ENCODE results near the gene APOC1. TPM values are rescaled to one million over a fixed set of nuclear protein-coding genes. Genes with fewer than 3 reads are reported as not detected.
"Not testable (repeated sequence)": the region's sequence is repeated elsewhere in the genome, so short reads cannot be mapped to it uniquely, and the experiment has no call there.

APOC1 gene
- total RNA-seq, 1 donor from 2014 or later = 2.2 TPM

- Histone ChIP-seq H4K20me1 (ENCODE audit: insufficient read depth, low read length) (peaks cover 2% of the 10 kb centered on the region), H3K9ac (ENCODE audit: low read length) (no peak overlapping the region), H2AFZ (ENCODE audit: low read depth, low read length) (no peak overlapping the region), H3K9me3 (ENCODE audit: insufficient read depth, low read depth, low read length) (no peaks in the 10 kb centered on the region), H3K4me3 (ENCODE audit: insufficient read depth, low read depth, low read length) (no peak overlapping the region), H3K79me2 (ENCODE audit: insufficient read depth, low read length) (no peaks in the 10 kb centered on the region), H3K36me3 (ENCODE audit: insufficient read depth, low read length) (peaks cover 12% of the 10 kb centered on the region), H3K4me2 (ENCODE audit: low read length) (no peak overlapping the region), H3K4me1 (ENCODE audit: insufficient read depth, low read length) (peaks cover 5% of the 10 kb centered on the region), H3K27me3 (ENCODE audit: insufficient read depth, low read length) (no peaks in the 10 kb centered on the region), H3K27ac (ENCODE audit: low read depth, low read length) (no peak overlapping the region)
- peaks cover 15% of the 10 kb centered on the region for H3K4me1 Mint-ChIP-seq (ENCODE audit: low read depth, unreplicated experiment)
- TF ChIP-seq EZH2 (IDR thresholded peaks at IDR 0.05; ENCODE audit: insufficient read depth, low read length) (no peak), CTCF (IDR thresholded peaks at IDR 0.05; ENCODE audit: insufficient read depth, low read depth, low read length) (no peak)
- peak overlapping the region; percentile 60 for H3K27ac Mint-ChIP-seq (ENCODE audit: unreplicated experiment)
- FAIRE-seq = no peak
- no peak for DNase-seq (ENCODE audit: low read depth)
- H3K36me3 Mint-ChIP-seq (ENCODE audit: low read depth, unreplicated experiment) = peaks cover 35% of the 10 kb centered on the region
- H3K4me3 Mint-ChIP-seq (ENCODE audit: unreplicated experiment) = peak overlapping the region; percentile 30
- H3K9me3 Mint-ChIP-seq (ENCODE audit: unreplicated experiment) = peaks cover 3% of the 10 kb centered on the region
- H3K27me3 Mint-ChIP-seq (ENCODE audit: low read depth, unreplicated experiment) = no peaks in the 10 kb centered on the region
Observed at GRCh38 chr19:44884566-44884965, 29.8 kb upstream of the APOC1 start.

GRCh38 chr19:44886141-44886540 lies 28.3 kb upstream of the APOC1 start:
- H3K27ac ChIP-seq (ENCODE audit: low read depth, low read length) = no peak overlapping the region
- H3K4me2 ChIP-seq (ENCODE audit: low read length) = no peak overlapping the region
- FAIRE-seq = no peak
- H3K4me1 Mint-ChIP-seq (ENCODE audit: low read depth, unreplicated experiment) = peaks cover 17% of the 10 kb centered on the region
- H3K36me3 ChIP-seq (ENCODE audit: insufficient read depth, low read length) = peaks cover 12% of the 10 kb centered on the region
- H3K4me3 Mint-ChIP-seq (ENCODE audit: unreplicated experiment) = no peak overlapping the region
- no peak overlapping the region for H2AFZ ChIP-seq (ENCODE audit: low read depth, low read length)
- no peak overlapping the region for H3K4me3 ChIP-seq (ENCODE audit: insufficient read depth, low read depth, low read length)
- peaks cover 1% of the 10 kb centered on the region for H3K79me2 ChIP-seq (ENCODE audit: insufficient read depth, low read length)
- no peaks in the 10 kb centered on the region for H3K27me3 ChIP-seq (ENCODE audit: insufficient read depth, low read length)
- H3K27me3 Mint-ChIP-seq (ENCODE audit: low read depth, unreplicated experiment) = no peaks in the 10 kb centered on the region
- no peak overlapping the region for H3K9ac ChIP-seq (ENCODE audit: low read length)
- no peak overlapping the region for H3K27ac Mint-ChIP-seq (ENCODE audit: unreplicated experiment)
- peaks cover 33% of the 10 kb centered on the region for H3K36me3 Mint-ChIP-seq (ENCODE audit: low read depth, unreplicated experiment)
- H4K20me1 ChIP-seq (ENCODE audit: insufficient read depth, low read length) = no peaks in the 10 kb centered on the region
- no peaks in the 10 kb centered on the region for H3K9me3 ChIP-seq (ENCODE audit: insufficient read depth, low read depth, low read length)
- peaks cover 3% of the 10 kb centered on the region for H3K9me3 Mint-ChIP-seq (ENCODE audit: unreplicated experiment)
- no peak for DNase-seq (ENCODE audit: low read depth)
- TF ChIP-seq EZH2 (IDR thresholded peaks at IDR 0.05; ENCODE audit: insufficient read depth, low read length) (no peak), CTCF (IDR thresholded peaks at IDR 0.05; ENCODE audit: insufficient read depth, low read depth, low read length) (no peak)
- H3K4me1 ChIP-seq (ENCODE audit: insufficient read depth, low read length) = peaks cover 10% of the 10 kb centered on the region

GRCh38 chr19:44887648-44888047 lies 26.8 kb upstream of the APOC1 start:
- H3K4me3 ChIP-seq (ENCODE audit: insufficient read depth, low read depth, low read length) = no peak overlapping the region
- TF ChIP-seq CTCF (IDR thresholded peaks at IDR 0.05; ENCODE audit: insufficient read depth, low read depth, low read length) (no peak), EZH2 (IDR thresholded peaks at IDR 0.05; ENCODE audit: insufficient read depth, low read length) (no peak)
- Mint-ChIP-seq H3K27me3 (ENCODE audit: low read depth, unreplicated experiment) (no peaks in the 10 kb centered on the region), H3K9me3 (ENCODE audit: unreplicated experiment) (peaks cover 1% of the 10 kb centered on the region), H3K4me1 (ENCODE audit: low read depth, unreplicated experiment) (peaks cover 24% of the 10 kb centered on the region), H3K27ac (ENCODE audit: unreplicated experiment) (no peak overlapping the region), H3K4me3 (ENCODE audit: unreplicated experiment) (no peak overlapping the region), H3K36me3 (ENCODE audit: low read depth, unreplicated experiment) (peaks cover 33% of the 10 kb centered on the region)
- H3K27ac ChIP-seq (ENCODE audit: low read depth, low read length) = no peak overlapping the region
- peaks cover 24% of the 10 kb centered on the region for H3K4me1 ChIP-seq (ENCODE audit: insufficient read depth, low read length)
- H3K36me3 ChIP-seq (ENCODE audit: insufficient read depth, low read length) = peaks cover 12% of the 10 kb centered on the region
- H3K27me3 ChIP-seq (ENCODE audit: insufficient read depth, low read length) = no peaks in the 10 kb centered on the region
- no peak for FAIRE-seq
- DNase-seq (ENCODE audit: low read depth) = no peak
- peaks cover 11% of the 10 kb centered on the region for H4K20me1 ChIP-seq (ENCODE audit: insufficient read depth, low read length)
- H3K9ac ChIP-seq (ENCODE audit: low read length) = no peak overlapping the region
- H3K79me2 ChIP-seq (ENCODE audit: insufficient read depth, low read length) = peaks cover 16% of the 10 kb centered on the region
- H3K4me2 ChIP-seq (ENCODE audit: low read length) = no peak overlapping the region
- H3K9me3 ChIP-seq (ENCODE audit: insufficient read depth, low read depth, low read length) = no peaks in the 10 kb centered on the region
- H2AFZ ChIP-seq (ENCODE audit: low read depth, low read length) = no peak overlapping the region

GRCh38 chr19:44888335-44888734 lies 26.1 kb upstream of the APOC1 start:
- Mint-ChIP-seq H3K36me3 (ENCODE audit: low read depth, unreplicated experiment) (peaks cover 34% of the 10 kb centered on the region), H3K4me1 (ENCODE audit: low read depth, unreplicated experiment) (peaks cover 25% of the 10 kb centered on the region)
- peaks cover 23% of the 10 kb centered on the region for H3K79me2 ChIP-seq (ENCODE audit: insufficient read depth, low read length)
- H3K36me3 ChIP-seq (ENCODE audit: insufficient read depth, low read length) = peaks cover 16% of the 10 kb centered on the region
- not testable (repeated sequence) for H3K27ac ChIP-seq (ENCODE audit: low read depth, low read length); H2AFZ ChIP-seq (ENCODE audit: low read depth, low read length); H3K4me2 ChIP-seq (ENCODE audit: low read length); H3K4me3 ChIP-seq (ENCODE audit: insufficient read depth, low read depth, low read length); H3K9me3 Mint-ChIP-seq (ENCODE audit: unreplicated experiment); FAIRE-seq; H3K9ac ChIP-seq (ENCODE audit: low read length); H3K27me3 ChIP-seq (ENCODE audit: insufficient read depth, low read length); H3K9me3 ChIP-seq (ENCODE audit: insufficient read depth, low read depth, low read length); H3K27ac Mint-ChIP-seq (ENCODE audit: unreplicated experiment); H3K27me3 Mint-ChIP-seq (ENCODE audit: low read depth, unreplicated experiment); DNase-seq (ENCODE audit: low read depth); H3K4me3 Mint-ChIP-seq (ENCODE audit: unreplicated experiment)
- peaks cover 17% of the 10 kb centered on the region for H4K20me1 ChIP-seq (ENCODE audit: insufficient read depth, low read length)
- peaks cover 28% of the 10 kb centered on the region for H3K4me1 ChIP-seq (ENCODE audit: insufficient read depth, low read length)

Measured in astrocyte (in vitro differentiated cells and primary cell).